A549 (cell line): ENCODE measurements around the gene ST8SIA1. TPM values are rescaled to one million over a fixed set of nuclear protein-coding genes. Genes with fewer than 3 reads are reported as not detected.

Experiments used
- ATAC-seq, 2 experiments: fragments of 200-7000 bp in 1 of 2; fragments of >200 bp in 1 of 2; cut with Nextera tagmentation in 1 of 2; cut with Tn5 transposase in 1 of 2; 3 replicates each; pipeline versions ENCODE4 v1.8.0 to v1.9.1; 2018 to 2020; ENCODE audit warnings: mild to moderate bottlenecking in 1 of 2, moderate library complexity in 1 of 2
- CTCF ChIA-PET: fragments of 300-600 bp; sonication (Branson Sonifier 250); formaldehyde crosslinking; extraction: SDS; loops from one replicate; lab custom pipeline; 2021; ENCODE audit warnings: antibody characterized with exemption, inconsistent platforms; lab: Yijun Ruan, JAX
- POLR2A ChIA-PET: fragments of 350-600 bp; formaldehyde crosslinking; extraction: SDS; loops from one replicate; lab custom pipeline; 2021; ENCODE audit warnings: antibody characterized with exemption, inconsistent platforms; lab: Yijun Ruan, JAX
- DNase-seq, 2 experiments: peaks; one replicate each; pipeline versions ENCODE4 v3.0.0 to v3.0.0-alpha.2; 2011 to 2016; ENCODE audit warnings: low read depth in 1 of 2, low spot score in 1 of 2
- FAIRE-seq: peaks from 2 replicates; lab custom pipeline; 2011; peaks lifted over from hg19 to GRCh38; lab: Jason Lieb, UNC
- H3K27ac ChIP-seq, 2 experiments: fragments of >200 bp; sonication (Bioruptor Twin); formaldehyde crosslinking; 3 replicates each; pipeline ENCODE4 v1.5.1; 2016 to 2017
- H3K4me1 ChIP-seq: fragments of >200 bp; sonication (Bioruptor Twin); formaldehyde crosslinking; 3 replicates; pipeline ENCODE4 v1.6.1; 2016
- H3K4me2 ChIP-seq: fragments of >200 bp; sonication (Bioruptor Twin); formaldehyde crosslinking; 3 replicates; pipeline ENCODE4 v1.6.1; 2016
- H3K4me3 ChIP-seq: fragments of >200 bp; sonication (Bioruptor Twin); formaldehyde crosslinking; 3 replicates; pipeline ENCODE4 v1.5.1; 2016
- H3K9me3 ChIP-seq: fragments of >200 bp; sonication (Bioruptor Twin); formaldehyde crosslinking; 3 replicates; pipeline ENCODE4 v1.6.1; 2016
- EP300 ChIP-seq, 2 experiments: fragments of >200 bp; sonication (Bioruptor Twin); formaldehyde crosslinking; IDR thresholded peaks; 2 replicates in 1 of 2; 3 replicates in 1 of 2; pipeline ENCODE4 v1.6.1; 2016 to 2017
- FOSL2 ChIP-seq, 2 experiments: fragments of 450-650 bp in 1 of 2; fragments of >200 bp in 1 of 2; sonication (Bioruptor Twin) in 1 of 2; formaldehyde crosslinking; IDR thresholded peaks; 2 replicates each; pipeline versions ENCODE4 v1.5.0 to v1.6.1; 2016 to 2020; ENCODE audit warnings: mild to moderate bottlenecking in 1 of 2, moderate library complexity in 1 of 2
- GATA3 ChIP-seq: IDR thresholded peaks from 2 replicates; pipeline ENCODE4 v1.6.1; 2012; ENCODE audit warnings: borderline replicate concordance
- HEYL ChIP-seq: fragments of 250-450 bp; sonication (Bioruptor Pico); IDR thresholded peaks from 2 replicates; pipeline ENCODE4 v1.8.0; 2021; ENCODE audit warnings: mild to moderate bottlenecking, moderate library complexity
- HOXB13 ChIP-seq: fragments of 250-450 bp; sonication (Bioruptor Pico); IDR thresholded peaks from 2 replicates; pipeline ENCODE4 v1.5.0; 2020; ENCODE audit warnings: low read depth, mild to moderate bottlenecking, moderate library complexity
- HOXB5 ChIP-seq: fragments of 250-450 bp; sonication (Bioruptor Pico); IDR thresholded peaks from 2 replicates; pipeline ENCODE4 v1.5.0; 2020; ENCODE audit warnings: mild to moderate bottlenecking, moderate library complexity
- JUNB ChIP-seq: fragments of >200 bp; sonication (Bioruptor Twin); formaldehyde crosslinking; IDR thresholded peaks from 2 replicates; pipeline ENCODE4 v1.6.1; 2016
- KDM5A ChIP-seq: fragments of 200-600 bp; sonication (generic); IDR thresholded peaks from 2 replicates; pipeline ENCODE4 v1.6.1; 2016; ENCODE audit warnings: antibody characterized with exemption, mild to moderate bottlenecking
- MAFK ChIP-seq: fragments of 450-650 bp; IDR thresholded peaks from 2 replicates; pipeline ENCODE4 v1.6.1; 2014; ENCODE audit not compliant: partially characterized antibody
- MAZ ChIP-seq: fragments of 150-350 bp; IDR thresholded peaks from 2 replicates; pipeline ENCODE4 v1.6.1; 2014; ENCODE audit warnings: antibody characterized with exemption, low read depth, low read length, borderline replicate concordance
- PBX3 ChIP-seq: IDR thresholded peaks from 2 replicates; pipeline ENCODE4 v1.6.1; 2012
- POLR2A ChIP-seq: IDR thresholded peaks from 2 replicates; pipeline ENCODE4 v1.6.1; 2012; ENCODE audit warnings: mild to moderate bottlenecking, low read length
- RARB ChIP-seq: fragments of 250-450 bp; sonication (Bioruptor Pico); IDR thresholded peaks from 2 replicates; pipeline ENCODE4 v1.8.0; 2021; ENCODE audit warnings: mild to moderate bottlenecking, moderate library complexity
- REST ChIP-seq: fragments of 200-600 bp; sonication (generic); IDR thresholded peaks from 2 replicates; pipeline ENCODE4 v1.6.1; 2016; ENCODE audit warnings: antibody characterized with exemption, mild to moderate bottlenecking, moderate library complexity
- TFCP2L1 ChIP-seq: fragments of 250-450 bp; sonication (Bioruptor Pico); IDR thresholded peaks from 2 replicates; pipeline ENCODE4 v1.5.0; 2021; ENCODE audit warnings: mild to moderate bottlenecking
- ZC3H11A ChIP-seq: fragments of 450-650 bp; IDR thresholded peaks from 2 replicates; pipeline ENCODE4 v1.6.1; 2014; ENCODE audit warnings: antibody characterized with exemption, mild to moderate bottlenecking
- ZFP36 ChIP-seq: fragments of 450-650 bp; IDR thresholded peaks from 2 replicates; pipeline ENCODE4 v1.6.1; 2014; ENCODE audit warnings: borderline replicate concordance; ENCODE audit not compliant: partially characterized antibody
- WGBS: methylation state at CpG from one replicate; pipeline ENCODE4 v1.1.6; 2017; ENCODE audit errors: missing lambda C conversion rate; 5-methylcytosine and 5-hydroxymethylcytosine counted together
- polyA plus RNA-seq, 4 experiments: library from polyadenylated mRNA; depleted of rRNA in 3 of 4; stranded (reverse); fragments of >200 nt; fragmentation: RNase III in 1 of 4; extraction: RNeasy Plus Mini Kit Qiagen cat#74134 plus additional on column Dnase treatment in 1 of 4; gene quantifications; 2 replicates in 3 of 4; 3 replicates in 1 of 4; pipeline ENCODE4 v1.2.3, GENCODE V29; 2011 to 2017

The ST8SIA1 gene
- polyA plus RNA-seq, 2 of the 4 experiments (the other 2 are of a cell fraction) = 0.41 to 1.1 TPM

GRCh38 chr12:22266101-22266500 is 68.4 kb downstream of the ST8SIA1 start (continued):
- TF ChIP-seq MAZ = no peak
- no peak for TF ChIP-seq HEYL (CRISPR knock-in tag)
- TF ChIP-seq RARB (CRISPR knock-in tag) = no peak
- no peak for TF ChIP-seq HOXB13 (CRISPR knock-in tag)
- no peak for TF ChIP-seq EP300 (IDR thresholded peaks at IDR 0.05)

GRCh38 chr12:22264380-22264779 is 70.1 kb downstream of the ST8SIA1 start:
- WGBS = 54% methylated on average over 5 of the region's 5 CpGs
- ChIA-PET POLR2A (no interaction called here), CTCF (no interaction called here)
- peaks cover 7% of the 10 kb centered on the region; the same call in 1 of the 3 replicates for H3K4me1 ChIP-seq
- no peak for FAIRE-seq
- no peaks in the 10 kb centered on the region for H3K9me3 ChIP-seq
- H3K27ac ChIP-seq = no peak overlapping the region
- no peak overlapping the region for H3K4me2 ChIP-seq
- no peak for DNase-seq
- H3K4me3 ChIP-seq = no peak overlapping the region
- no peak for ATAC-seq
- TF ChIP-seq JUNB = no peak
- TF ChIP-seq REST = no peak
- TF ChIP-seq MAFK = peak; percentile 45
- TF ChIP-seq TFCP2L1 (CRISPR knock-in tag) = no peak
- TF ChIP-seq HOXB13 (CRISPR knock-in tag) = no peak
- no peak for TF ChIP-seq ZC3H11A
- TF ChIP-seq GATA3 = no peak

- DNase-seq = peak in 1 of 2 experiments; percentile 12
- Histone ChIP-seq H3K4me3 (no peak overlapping the region), H3K27ac (no peak overlapping the region), H3K4me1 (peaks cover 7% of the 10 kb centered on the region; the same call in 1 of the 3 replicates), H3K4me2 (no peak overlapping the region; the same call in 2 of the 3 replicates), H3K9me3 (no peaks in the 10 kb centered on the region)
- no peak for ATAC-seq
- POLR2A ChIA-PET = no interaction called here
- CTCF ChIA-PET = interaction anchor here (1.9 kb wide), 1 partner anchor 73 kb away, joined by 6 read pairs; no protein-coding TSS in a partner anchor
- 31% methylated on average over 2 of the region's 2 CpGs for WGBS
- TF ChIP-seq PBX3 (no peak), HOXB5 (CRISPR knock-in tag) (no peak), KDM5A (no peak), ZFP36 (no peak), POLR2A (no peak), FOSL2 (IDR thresholded peaks at IDR 0.05) (no peak), FOSL2 (CRISPR knock-in tag; IDR thresholded peaks at IDR 0.05) (no peak), REST (no peak)
- FAIRE-seq = no peak
Measured at GRCh38 chr12:22262309-22262708, 72.2 kb downstream of the ST8SIA1 start.
